ENCODE data around the gene VWC2L.

The VWC2L gene

GRCh38 chr2:214569419-214570035 is 158.7 kb downstream of the VWC2L start:
- Histone ChIP-seq H3K4me3 (ENCODE audit: low read length) (no peak overlapping the region), H3K9me2 (replicated peaks; ENCODE audit: control insufficient read depth, low read length) (no peaks in the 10 kb centered on the region), H3K4me1 (ENCODE audit: control insufficient read depth, low read length) (no peaks in the 10 kb centered on the region), H3K4me2 (ENCODE audit: low read length) (no peak overlapping the region), H3K9me3 (ENCODE audit: control insufficient read depth, insufficient read depth, low read length) (no peaks in the 10 kb centered on the region), H3F3A (ENCODE audit: control insufficient read depth, insufficient read depth) (no peaks in the 10 kb centered on the region), H4K20me1 (ENCODE audit: control insufficient read depth, insufficient read depth, low read depth, low read length) (no peaks in the 10 kb centered on the region), H3K27me3 (ENCODE audit: control insufficient read depth, low read length) (no peaks in the 10 kb centered on the region), H3K27ac (ENCODE audit: low read depth, low read length) (no peak overlapping the region), H3K79me2 (ENCODE audit: control insufficient read depth, low read length) (no peaks in the 10 kb centered on the region), H3K36me3 (ENCODE audit: control insufficient read depth, low read length) (no peaks in the 10 kb centered on the region)
- TF ChIP-seq EZH2phosphoT487 (IDR thresholded peaks at IDR 0.05; ENCODE audit: borderline replicate concordance, low read length): no peak
- TF ChIP-seq CTCF (IDR thresholded peaks at IDR 0.05; ENCODE audit: low read depth, low read length, poor library complexity, severe bottlenecking): no peak

- H3K27me3 ChIP-seq (ENCODE audit: control insufficient read depth, low read length): 0 out of 2 replicates have a peak, but pooled peaks cover 4% of the 10 kb centered on the region
- no peaks in the 10 kb centered on the region for H3F3A ChIP-seq (ENCODE audit: control insufficient read depth, insufficient read depth)
- no peaks in the 10 kb centered on the region for H3K4me1 ChIP-seq (ENCODE audit: control insufficient read depth, low read length)
- H3K27ac ChIP-seq (ENCODE audit: low read depth, low read length): no peak overlapping the region
- no peaks in the 10 kb centered on the region for H3K9me2 ChIP-seq (replicated peaks; ENCODE audit: control insufficient read depth, low read length)
- no peaks in the 10 kb centered on the region for H3K79me2 ChIP-seq (ENCODE audit: control insufficient read depth, low read length)
- H3K36me3 ChIP-seq (ENCODE audit: control insufficient read depth, low read length): no peaks in the 10 kb centered on the region
- TF ChIP-seq EZH2phosphoT487 (IDR thresholded peaks at IDR 0.05; ENCODE audit: borderline replicate concordance, low read length) (no peak), CTCF (IDR thresholded peaks at IDR 0.05; ENCODE audit: low read depth, low read length, poor library complexity, severe bottlenecking) (no peak)
- no peaks in the 10 kb centered on the region for H3K9me3 ChIP-seq (ENCODE audit: control insufficient read depth, insufficient read depth, low read length)
- H3K4me2 ChIP-seq (ENCODE audit: low read length): no peak overlapping the region
- no peak overlapping the region for H3K4me3 ChIP-seq (ENCODE audit: low read length)
- H4K20me1 ChIP-seq (ENCODE audit: control insufficient read depth, insufficient read depth, low read depth, low read length): no peaks in the 10 kb centered on the region
Measured at GRCh38 chr2:214574084-214574781, 163.4 kb downstream of the VWC2L start.

GRCh38 chr2:214575030-214575429 is 164.2 kb downstream of the VWC2L start:
- no peaks in the 10 kb centered on the region for H3K9me3 ChIP-seq (ENCODE audit: control insufficient read depth, insufficient read depth, low read length)
- no peak overlapping the region for H3K4me2 ChIP-seq (ENCODE audit: low read length)
- H3K4me1 ChIP-seq (ENCODE audit: control insufficient read depth, low read length): no peaks in the 10 kb centered on the region
- 0 out of 2 replicates have a peak, but pooled peaks cover 4% of the 10 kb centered on the region for H3K27me3 ChIP-seq (ENCODE audit: control insufficient read depth, low read length)
- H3F3A ChIP-seq (ENCODE audit: control insufficient read depth, insufficient read depth): no peaks in the 10 kb centered on the region
- no peak for TF ChIP-seq EZH2phosphoT487 (IDR thresholded peaks at IDR 0.05; ENCODE audit: borderline replicate concordance, low read length)
- TF ChIP-seq CTCF (IDR thresholded peaks at IDR 0.05; ENCODE audit: low read depth, low read length, poor library complexity, severe bottlenecking): no peak
- no peaks in the 10 kb centered on the region for H3K36me3 ChIP-seq (ENCODE audit: control insufficient read depth, low read length)
- no peaks in the 10 kb centered on the region for H3K79me2 ChIP-seq (ENCODE audit: control insufficient read depth, low read length)
- no peak overlapping the region for H3K4me3 ChIP-seq (ENCODE audit: low read length)
- H3K27ac ChIP-seq (ENCODE audit: low read depth, low read length): no peak overlapping the region
- no peaks in the 10 kb centered on the region for H3K9me2 ChIP-seq (replicated peaks; ENCODE audit: control insufficient read depth, low read length)
- H4K20me1 ChIP-seq (ENCODE audit: control insufficient read depth, insufficient read depth, low read depth, low read length): no peaks in the 10 kb centered on the region
